ENCODE results near the gene GCLM.

DNA sequence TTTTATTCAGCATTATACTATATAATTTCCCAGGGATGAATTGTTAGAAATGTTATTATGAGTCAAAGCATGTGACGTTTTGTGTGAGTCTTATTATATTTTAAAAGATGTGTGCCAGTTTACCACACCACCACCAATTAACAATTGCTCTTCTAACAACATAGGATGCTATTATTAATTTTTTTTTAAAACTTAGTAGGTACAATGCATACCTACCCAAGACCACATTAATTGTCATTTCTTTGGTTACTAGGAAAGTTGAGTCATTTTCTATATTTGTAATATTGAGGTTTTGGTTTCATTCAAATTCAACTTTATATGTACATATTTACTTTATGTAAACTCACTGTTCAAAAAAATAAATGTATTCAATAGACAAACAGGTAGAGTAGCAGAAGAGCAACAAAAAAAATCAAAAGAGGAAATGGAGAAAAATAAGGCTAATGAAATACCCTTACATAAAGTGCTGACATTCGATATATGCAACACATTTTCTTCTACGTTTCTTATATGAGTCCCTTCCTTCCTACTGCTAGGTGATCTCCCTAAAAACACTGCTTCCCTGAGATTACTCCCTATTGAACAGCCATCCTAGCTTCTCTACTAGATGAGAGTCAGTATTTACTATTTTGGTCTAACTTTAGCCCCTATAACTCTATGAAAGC, 9.6 kb downstream of the GCLM start:
- TF ChIP-seq PHF8 (IDR thresholded peaks at IDR 0.05; ENCODE audit: borderline replicate concordance, low read depth) = no peak
- no peak for TF ChIP-seq CTCF (IDR thresholded peaks at IDR 0.05)
- TF ChIP-seq POLR2A (IDR thresholded peaks at IDR 0.05; ENCODE audit: low read length) = no peak
- no peak for TF ChIP-seq REST (IDR thresholded peaks at IDR 0.05)
- no peak for TF ChIP-seq CEBPB (IDR thresholded peaks at IDR 0.05)

All from A549 (cell line).